ENCODE results near the gene MICALL2. TPM values are rescaled to one million over a fixed set of nuclear protein-coding genes. Genes with fewer than 3 reads are reported as not detected.

Gene MICALL2
- total RNA-seq, 1 donor from 2014 or later, result 127 TPM

GRCh38 chr7:1411414-1411813 lies 47.9 kb downstream of the MICALL2 start:
- ATAC-seq (no peak), DNase-seq (ENCODE audit: low spot score) (no peak)
- intact Hi-C loops (cut with DNase I), result loop anchor here (5.0 kb wide), 1 partner anchor 184 kb away; no protein-coding TSS in a partner anchor

- DNase-seq (ENCODE audit: low spot score) (no peak), ATAC-seq (no peak)
- intact Hi-C loops (cut with DNase I), result loop anchor here (5.0 kb wide), 1 partner anchor 184 kb away; no protein-coding TSS in a partner anchor
These were observed 48.3 kb downstream of the MICALL2 start for GRCh38 chr7:1410992-1411391.

DNA sequence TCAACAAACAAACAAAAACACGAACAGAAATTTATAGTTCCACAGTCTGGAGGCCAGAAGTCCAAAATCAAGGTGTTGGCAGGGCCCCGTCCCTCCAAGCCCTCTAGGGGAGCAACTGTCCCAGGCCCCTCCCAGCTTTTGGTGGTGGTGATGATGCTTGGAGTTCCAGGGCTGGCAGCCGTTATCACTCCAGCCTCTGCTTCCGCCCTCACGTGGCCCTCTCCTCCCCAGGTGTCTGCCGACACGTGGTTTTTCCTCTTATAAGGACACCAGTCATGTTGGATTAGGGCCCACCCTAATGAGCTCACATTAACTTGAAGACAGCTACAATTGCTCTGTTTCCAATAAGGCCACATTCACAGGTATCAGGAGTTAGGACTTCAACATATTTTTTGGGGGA lies 49.7 kb downstream of the MICALL2 start:
- intact Hi-C loops (cut with DNase I), result no loop called here
- DNase-seq (ENCODE audit: low spot score) (no peak), ATAC-seq (no peak)

GRCh38 chr7:1408466-1408865 lies 50.8 kb downstream of the MICALL2 start:
- DNase-seq (ENCODE audit: low spot score) (no peak), ATAC-seq (no peak)
- intact Hi-C loops (cut with DNase I), result no loop called here

DNA sequence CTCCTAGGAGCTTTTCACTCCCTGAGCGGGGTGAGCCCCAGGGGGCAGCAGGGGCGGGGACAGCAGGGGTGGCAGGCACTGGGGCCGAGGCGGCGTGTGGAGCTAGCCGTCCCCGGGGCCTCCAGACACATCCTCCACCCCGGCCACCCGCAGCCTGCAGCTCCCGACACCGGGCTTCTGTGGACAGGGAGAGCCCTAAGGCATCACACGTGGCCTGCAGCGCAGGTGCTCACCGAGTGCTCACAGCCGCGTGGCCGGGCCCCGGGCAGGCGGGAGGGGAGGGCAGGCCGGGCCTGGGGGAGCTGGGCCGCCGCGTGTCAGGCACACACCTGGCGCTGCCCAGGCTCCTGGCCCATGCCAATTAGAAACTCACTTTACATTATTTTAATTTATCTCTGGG lies 51.4 kb downstream of the MICALL2 start:
- intact Hi-C loops (cut with DNase I), result no loop called here
- no peak for DNase-seq (ENCODE audit: low spot score)

DNA sequence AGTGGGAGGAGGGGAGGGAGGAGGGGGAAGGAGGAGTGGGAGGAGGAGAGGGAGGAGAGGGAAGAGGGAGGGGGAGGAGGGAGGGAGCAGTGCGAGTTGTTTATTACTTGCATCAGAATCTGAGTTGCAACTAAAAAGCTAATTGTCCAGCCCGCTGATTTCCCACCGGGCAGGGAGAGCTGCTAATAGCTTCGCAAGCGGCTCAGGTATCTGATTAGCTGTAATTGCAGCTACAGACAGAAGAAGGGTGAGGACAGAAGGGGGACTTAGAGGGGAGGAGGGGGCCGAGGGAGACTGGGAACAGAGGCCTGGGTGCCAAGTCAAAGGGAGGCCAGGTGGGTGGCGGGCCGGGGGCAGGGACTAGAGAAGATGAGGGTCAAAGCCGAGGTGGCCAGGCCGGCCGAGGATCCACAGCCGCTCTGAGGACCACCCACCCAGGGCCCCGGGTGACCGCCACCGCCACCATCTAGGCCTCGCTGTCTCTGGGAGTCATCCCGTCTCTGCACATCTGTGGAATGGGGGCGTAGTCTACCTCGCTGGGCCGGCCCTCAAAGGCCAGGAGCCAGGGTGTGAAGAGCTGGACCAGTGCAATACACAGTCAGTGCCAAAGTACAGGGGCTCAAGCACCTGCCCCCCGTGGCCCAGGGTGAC lies 54.2 kb downstream of the MICALL2 start:
- intact Hi-C loops (cut with DNase I), result no loop called here
- ATAC-seq, result no peak
- no peak for DNase-seq (ENCODE audit: low spot score)

More for the DNA sequence above, 51.4 kb downstream of the MICALL2 start:
- no peak for ATAC-seq

DNA sequence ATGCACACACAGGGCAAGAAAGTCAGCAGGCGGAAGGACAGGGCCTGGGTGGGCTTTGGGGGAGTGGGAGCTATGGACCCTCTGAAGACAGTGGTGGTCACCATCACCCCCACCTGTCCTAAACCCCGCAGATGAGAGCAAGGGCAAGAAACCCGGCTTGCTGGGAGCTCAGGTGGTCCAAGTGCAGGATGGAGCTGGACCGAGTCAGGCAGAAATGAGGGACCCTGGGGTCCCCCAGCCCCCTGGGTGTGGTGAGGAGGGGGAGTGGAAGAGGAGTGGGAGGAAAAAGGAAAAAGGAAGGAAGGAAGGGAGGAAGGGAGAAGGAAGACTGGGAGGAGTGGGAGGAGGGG lies 54.8 kb downstream of the MICALL2 start:
- no peak for ATAC-seq
- intact Hi-C loops (cut with DNase I), result no loop called here

DNA sequence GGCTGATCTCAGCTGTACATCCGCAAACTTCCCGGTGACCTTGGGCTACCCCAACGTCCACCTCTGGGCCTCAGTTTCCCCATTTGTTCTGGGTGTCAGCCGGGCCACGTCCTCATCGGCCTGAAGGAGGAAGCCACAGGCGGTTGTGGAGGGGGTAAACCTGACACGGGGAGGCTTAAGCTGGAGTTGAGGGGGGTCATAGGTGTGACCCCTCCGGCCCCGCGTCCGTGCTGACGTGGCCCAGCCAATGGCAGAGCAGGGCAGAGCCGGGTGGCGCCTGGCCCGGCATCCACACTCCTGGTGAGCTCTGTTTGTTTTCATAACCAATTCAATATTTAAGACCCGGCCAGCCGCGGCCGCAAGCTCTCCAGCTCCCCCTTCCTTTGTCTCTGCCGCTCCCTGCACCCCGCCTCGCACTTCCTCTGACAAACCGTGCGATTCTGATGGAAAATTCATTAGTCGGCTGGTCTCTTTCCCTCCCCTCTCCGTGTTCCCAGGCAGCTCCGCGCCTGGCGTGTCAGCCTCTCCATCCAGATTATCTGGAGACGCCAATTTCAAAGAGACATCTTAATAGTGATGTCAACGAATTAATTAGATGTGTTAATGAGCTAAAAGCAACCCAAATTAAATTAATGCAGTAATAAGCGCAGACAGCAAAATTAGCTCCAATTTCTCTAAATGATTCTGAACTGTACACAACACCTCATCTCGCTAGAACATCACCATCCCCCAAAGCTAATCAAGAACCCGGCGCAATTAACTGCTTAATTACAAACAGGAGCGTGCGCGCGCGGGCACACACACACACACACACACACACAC lies 55.4 kb downstream of the MICALL2 start:
- peak; percentile 17 for ATAC-seq
- intact Hi-C loops (cut with DNase I), result no loop called here
- no peak for DNase-seq (ENCODE audit: low spot score)

More for the DNA sequence above, 54.8 kb downstream of the MICALL2 start:
- DNase-seq (ENCODE audit: low spot score), result no peak

DNA sequence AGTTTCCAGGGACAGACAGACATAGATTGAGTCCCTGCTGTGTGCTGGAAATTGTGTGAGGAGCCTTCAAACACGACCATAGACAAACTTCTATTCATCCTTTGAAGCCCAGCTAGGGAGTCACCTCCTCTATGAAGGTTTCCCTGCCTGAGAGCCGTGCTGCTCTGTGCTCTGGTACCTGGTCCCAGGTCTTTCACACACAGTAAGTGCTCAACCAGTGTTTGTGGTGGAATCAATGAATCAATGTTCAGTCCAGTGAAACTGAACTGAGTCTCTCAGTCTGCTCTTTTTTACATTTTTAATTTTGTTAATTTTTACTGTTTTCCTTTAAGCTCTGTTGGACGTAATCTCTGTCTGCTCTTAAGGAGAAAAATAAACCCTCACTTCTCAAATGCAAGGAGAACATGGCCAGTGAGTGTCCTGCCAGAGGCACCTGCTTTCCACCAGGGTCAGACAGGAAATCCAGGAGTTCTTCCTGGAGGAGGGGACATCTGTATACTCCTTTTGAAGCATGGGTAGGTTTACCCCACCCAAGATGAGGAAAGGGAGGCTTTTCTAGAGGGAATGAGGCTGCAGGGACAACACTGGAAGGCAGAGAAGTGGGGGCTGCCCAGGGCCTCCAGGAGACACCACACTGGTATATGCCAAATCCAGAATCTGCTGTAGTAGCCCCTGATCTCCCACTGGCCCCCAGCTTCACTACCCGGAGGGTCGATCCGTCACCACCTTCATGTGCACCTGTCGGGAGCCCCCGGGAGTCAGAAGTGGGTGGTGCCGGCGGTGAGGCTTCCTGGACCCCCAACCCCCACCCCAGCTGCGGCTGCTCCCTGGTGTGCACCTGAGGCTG lies 56.3 kb downstream of the MICALL2 start:
- intact Hi-C loops (cut with DNase I), result no loop called here
- no peak for ATAC-seq
- no peak for DNase-seq (ENCODE audit: low spot score)

- no peak for DNase-seq (ENCODE audit: low spot score)
- intact Hi-C loops (cut with DNase I), result no loop called here
- ATAC-seq, result no peak
These were observed 57.0 kb downstream of the MICALL2 start for GRCh38 chr7:1402110-1402790.

DNA sequence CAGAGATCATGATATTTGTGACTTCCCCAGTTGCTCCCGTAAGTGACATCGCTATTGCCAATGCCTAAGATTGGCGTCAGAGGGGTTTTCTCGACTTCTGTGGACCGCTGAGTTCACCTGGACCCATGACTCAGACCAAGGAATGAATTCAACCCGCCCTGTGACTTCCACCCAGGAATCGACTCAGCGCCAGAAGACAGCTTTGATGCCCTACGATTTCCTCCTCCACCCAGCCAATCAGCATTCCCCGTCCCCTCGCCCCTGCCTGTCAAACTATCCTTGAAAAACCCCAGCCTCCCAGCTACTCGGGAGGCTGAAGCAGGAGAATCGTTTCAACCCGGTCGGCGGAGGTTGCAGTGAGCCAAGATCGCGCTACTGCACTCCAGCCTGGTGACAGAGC lies 58.3 kb downstream of the MICALL2 start:
- no peak for ATAC-seq
- no peak for DNase-seq (ENCODE audit: low spot score)

DNA sequence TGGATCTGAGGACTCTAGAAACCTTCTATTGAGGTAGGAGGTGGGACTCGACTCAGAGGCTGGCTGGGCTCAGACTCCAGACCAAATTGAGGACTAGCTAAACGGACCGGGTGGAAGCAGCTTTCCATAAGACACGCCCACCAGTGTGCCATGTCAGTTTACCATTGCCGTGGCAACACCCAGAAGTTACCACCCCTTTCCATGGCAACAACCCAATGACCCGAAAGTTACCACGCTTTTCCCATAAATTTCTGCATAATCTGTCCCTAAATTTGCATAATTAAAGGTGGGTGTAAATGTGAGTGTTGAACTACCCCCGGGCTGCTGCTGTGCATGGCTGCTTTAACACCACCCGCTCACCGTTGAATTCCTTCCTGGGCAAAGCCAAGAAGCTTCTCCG lies 58.9 kb downstream of the MICALL2 start:
- DNase-seq (ENCODE audit: low spot score) (no peak), ATAC-seq (no peak)
- intact Hi-C loops (cut with DNase I), result no loop called here

More for the DNA sequence above, 58.3 kb downstream of the MICALL2 start:
- intact Hi-C loops (cut with DNase I), result no loop called here

DNA sequence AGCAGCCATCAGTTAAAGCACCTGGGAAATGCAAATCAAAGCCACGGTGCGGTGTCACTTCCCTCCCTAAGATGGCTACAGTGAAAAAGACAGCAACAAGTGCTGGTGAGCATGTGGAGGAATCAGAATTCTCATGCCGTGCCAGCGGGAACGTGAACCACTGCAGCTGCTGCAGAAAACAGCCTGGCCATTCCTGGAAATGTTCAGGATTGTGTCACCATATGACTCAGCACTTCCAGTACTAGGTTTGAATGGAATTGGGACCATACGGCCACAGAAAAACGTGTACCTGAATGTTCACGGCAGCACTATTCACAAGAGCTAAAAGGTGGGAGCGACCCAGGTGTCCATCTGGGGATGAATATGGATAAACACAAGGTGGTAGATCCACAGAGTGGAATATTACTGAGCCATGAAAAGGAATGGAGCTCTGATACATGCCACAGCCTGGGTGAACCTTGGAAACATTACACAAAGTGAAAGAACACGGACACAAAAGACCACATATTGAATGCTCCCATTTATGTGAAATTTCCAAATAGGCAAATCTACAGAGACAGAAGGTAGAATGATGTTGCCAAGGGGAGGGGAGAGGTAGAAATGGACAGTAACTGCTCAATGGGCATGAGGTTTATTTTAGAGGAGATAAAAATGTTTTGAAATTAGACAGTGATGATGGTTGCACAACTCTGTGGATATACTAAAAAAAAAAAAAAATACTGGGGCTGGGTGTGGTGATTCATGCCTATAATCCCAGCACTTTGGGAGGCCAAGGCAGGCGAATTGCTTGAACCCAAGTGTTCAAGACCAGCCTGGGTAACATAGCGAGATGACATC lies 61.6 kb downstream of the MICALL2 start:
- ATAC-seq (no peak), DNase-seq (ENCODE audit: low spot score) (no peak)
- intact Hi-C loops (cut with DNase I), result no loop called here

- ATAC-seq, result no peak
- DNase-seq (ENCODE audit: low spot score), result no peak
- intact Hi-C loops (cut with DNase I), result no loop called here
These were observed 63.1 kb downstream of the MICALL2 start for GRCh38 chr7:1396195-1396594.

GRCh38 chr7:1395211-1396070 lies 63.8 kb downstream of the MICALL2 start:
- DNase-seq (ENCODE audit: low spot score), result no peak
- ATAC-seq, result no peak
- intact Hi-C loops (cut with DNase I), result no loop called here

- DNase-seq (ENCODE audit: low spot score) (no peak), ATAC-seq (no peak)
- intact Hi-C loops (cut with DNase I), result no loop called here
These were observed 64.9 kb downstream of the MICALL2 start for GRCh38 chr7:1394371-1394770.

DNA sequence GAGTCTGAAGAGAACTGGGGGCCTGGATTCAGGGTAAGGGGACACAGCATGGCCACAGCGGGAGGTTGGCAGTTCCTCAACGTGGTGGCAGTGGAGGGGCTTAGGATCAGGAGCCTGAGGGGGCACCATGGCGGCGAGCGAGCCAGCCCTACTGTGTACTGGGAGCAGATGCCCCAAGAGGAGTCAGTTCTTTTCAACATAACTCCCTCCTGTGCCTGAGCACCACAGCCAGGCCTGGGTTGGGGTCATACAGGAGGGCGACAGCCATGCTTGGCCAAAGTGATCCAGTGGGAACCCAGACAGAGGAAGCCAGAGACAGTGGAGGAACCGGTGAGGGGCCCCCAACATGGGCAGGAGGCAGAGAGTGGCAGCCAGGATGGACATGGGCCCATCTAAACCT lies 65.8 kb downstream of the MICALL2 start:
- ATAC-seq (no peak), DNase-seq (ENCODE audit: low spot score) (no peak)
- intact Hi-C loops (cut with DNase I), result no loop called here

Measured in sciatic nerve (tissue), 2 donors.